H9 (cell line): Measurements from ENCODE around the gene AGPAT1. TPM values are rescaled to one million over a fixed set of nuclear protein-coding genes. Genes with fewer than 3 reads are reported as not detected.

Experiments
- DNase-seq: peaks from one replicate; pipeline ENCODE4 v3.0.0-alpha.2; 2017
- H2AFZ ChIP-seq: one replicate; pipeline ENCODE4 v1.6.1; 2013; ENCODE audit warnings: mild to moderate bottlenecking, low read length, control low read depth, moderate library complexity
- H2AK5ac ChIP-seq: 2 replicates; pipeline ENCODE4 v1.6.1; 2013; ENCODE audit warnings: low read length, control low read depth, mixed read lengths; ENCODE audit not compliant: insufficient read length
- H2BK120ac ChIP-seq: one replicate; pipeline ENCODE4 v1.6.1; 2013; ENCODE audit warnings: low read depth, mild to moderate bottlenecking, low read length, control low read depth, inconsistent platforms; ENCODE audit not compliant: poor library complexity, severe bottlenecking
- H2BK12ac ChIP-seq: 2 replicates; pipeline ENCODE4 v1.6.1; 2013; ENCODE audit warnings: low read length, control low read depth, mixed read lengths, low read depth; ENCODE audit not compliant: insufficient read length
- H2BK15ac ChIP-seq: 2 replicates; pipeline ENCODE4 v1.6.1; 2013; ENCODE audit warnings: low read depth, low read length, control low read depth
- H2BK20ac ChIP-seq: one replicate; pipeline ENCODE4 v1.6.1; 2013; ENCODE audit warnings: low read depth, mild to moderate bottlenecking, low read length, control low read depth, inconsistent platforms; ENCODE audit not compliant: poor library complexity, severe bottlenecking
- H2BK5ac ChIP-seq: 2 replicates; pipeline ENCODE4 v1.6.1; 2013; ENCODE audit warnings: low read length, control low read depth, mixed read lengths; ENCODE audit not compliant: insufficient read length
- H3K14ac ChIP-seq: 2 replicates; pipeline ENCODE4 v1.6.1; 2013; ENCODE audit warnings: low read length, control low read depth; ENCODE audit not compliant: insufficient read depth
- H3K18ac ChIP-seq: 2 replicates; pipeline ENCODE4 v1.6.1; 2013; ENCODE audit warnings: low read depth, mild to moderate bottlenecking, mixed read lengths, low read length, control low read depth; ENCODE audit not compliant: insufficient read length
- H3K23ac ChIP-seq: 2 replicates; pipeline ENCODE4 v1.6.1; 2013; ENCODE audit warnings: low read length, control low read depth, mixed read lengths, low read depth; ENCODE audit not compliant: insufficient read length
- H3K23me2 ChIP-seq: 2 replicates; pipeline ENCODE4 v1.6.1; 2013; ENCODE audit warnings: low read depth, mild to moderate bottlenecking, mixed read lengths, low read length, control low read depth; ENCODE audit not compliant: insufficient read length, poor library complexity, severe bottlenecking
- H3K27ac ChIP-seq: 2 replicates; pipeline ENCODE4 v1.5.1; 2013; ENCODE audit warnings: low read length, control low read depth, mixed read lengths, low read depth; ENCODE audit not compliant: insufficient read length
- H3K27me3 ChIP-seq: 2 replicates; pipeline ENCODE4 v1.6.1; 2013; ENCODE audit warnings: low read length, control low read depth, inconsistent platforms; ENCODE audit not compliant: insufficient read depth
- H3K4ac ChIP-seq: 2 replicates; pipeline ENCODE4 v1.6.1; 2013; ENCODE audit warnings: low read depth, mild to moderate bottlenecking, control low read depth, inconsistent platforms, low read length, moderate library complexity
- H3K4me1 ChIP-seq: 2 replicates; pipeline ENCODE4 v1.6.1; 2013; ENCODE audit warnings: low read length, control low read depth, inconsistent platforms; ENCODE audit not compliant: insufficient read depth
- H3K4me2 ChIP-seq: 2 replicates; pipeline ENCODE4 v1.6.1; 2013; ENCODE audit warnings: low read length, control low read depth, mixed read lengths; ENCODE audit not compliant: insufficient read length, insufficient read depth
- H3K56ac ChIP-seq: 2 replicates; pipeline ENCODE4 v1.6.1; 2013; ENCODE audit warnings: low read depth, mild to moderate bottlenecking, mixed read lengths, low read length, control low read depth; ENCODE audit not compliant: insufficient read length
- H3K79me1 ChIP-seq: 2 replicates; pipeline ENCODE4 v1.6.1; 2013; ENCODE audit warnings: low read depth, mild to moderate bottlenecking, moderate library complexity, low read length, control low read depth, inconsistent platforms; ENCODE audit not compliant: insufficient read depth, poor library complexity, severe bottlenecking
- H3K79me2 ChIP-seq: 2 replicates; pipeline ENCODE4 v1.6.1; 2013; ENCODE audit warnings: low read length, control low read depth, inconsistent platforms; ENCODE audit not compliant: insufficient read depth
- H3K9ac ChIP-seq: 2 replicates; pipeline ENCODE4 v1.6.1; 2013; ENCODE audit warnings: low read length, control low read depth, mixed read lengths; ENCODE audit not compliant: insufficient read length; ENCODE audit errors: extremely low read depth
- H3K9me3 ChIP-seq: one replicate; pipeline ENCODE4 v1.6.1; 2013; ENCODE audit warnings: low read depth, low read length, inconsistent platforms; ENCODE audit not compliant: control insufficient read depth
- H3T11ph ChIP-seq: one replicate; pipeline ENCODE4 v1.6.1; 2013; ENCODE audit warnings: mild to moderate bottlenecking, low read length, control low read depth, inconsistent platforms
- H4K20me1 ChIP-seq: one replicate; pipeline ENCODE4 v1.6.1; 2013; ENCODE audit not compliant: control insufficient read depth, insufficient read length, insufficient read depth
- H4K5ac ChIP-seq: 2 replicates; pipeline ENCODE4 v1.6.1; 2013; ENCODE audit warnings: low read depth, mild to moderate bottlenecking, mixed read lengths, low read length, control low read depth; ENCODE audit not compliant: insufficient read length
- H4K8ac ChIP-seq: replicated peaks from 2 replicates; pipeline ENCODE4 v1.6.1; 2013; ENCODE audit warnings: low read length, control low read depth, mixed read lengths, low read depth; ENCODE audit not compliant: insufficient read length
- H4K91ac ChIP-seq: 2 replicates; pipeline ENCODE4 v1.6.1; 2013; ENCODE audit warnings: low read depth, mild to moderate bottlenecking, moderate library complexity, mixed read lengths, low read length, control low read depth; ENCODE audit not compliant: insufficient read length
- H3K27ac Mint-ChIP-seq, 3 experiments: 2 replicates in 2 of 3; 3 replicates in 1 of 3; pipeline ENCODE4 v1.8.0; 2020 to 2021; ENCODE audit warnings: mixed read lengths in 3 of 3, mild to moderate bottlenecking in 1 of 3, moderate library complexity in 1 of 3
- H3K27me3 Mint-ChIP-seq: 2 replicates; pipeline ENCODE4 v1.8.0; 2021; ENCODE audit warnings: low read depth, mild to moderate bottlenecking, moderate library complexity, mixed read lengths
- H3K36me3 Mint-ChIP-seq, 3 experiments: 2 replicates in 2 of 3; 3 replicates in 1 of 3; pipeline ENCODE4 v1.8.0; 2020 to 2021; ENCODE audit warnings: low read depth in 3 of 3, mixed read lengths in 3 of 3; ENCODE audit not compliant: insufficient read depth in 1 of 3
- H3K4me1 Mint-ChIP-seq, 2 experiments: 2 replicates each; pipeline ENCODE4 v1.8.0; 2020; ENCODE audit warnings: mixed read lengths in 2 of 2
- H3K4me3 Mint-ChIP-seq, 2 experiments: 2 replicates in 1 of 2; 3 replicates in 1 of 2; pipeline ENCODE4 v1.8.0; 2020 to 2021; ENCODE audit warnings: mild to moderate bottlenecking in 2 of 2, mixed read lengths in 2 of 2, moderate library complexity in 1 of 2
- H3K9me3 Mint-ChIP-seq, 2 experiments: 2 replicates in 1 of 2; 3 replicates in 1 of 2; pipeline ENCODE4 v1.8.0; 2020; ENCODE audit warnings: mild to moderate bottlenecking in 2 of 2, mixed read lengths in 2 of 2, moderate library complexity in 1 of 2
- CTCF ChIP-seq: fragments of 200-600 bp; sonication (generic); conservative IDR thresholded peaks from 3 replicates; pipeline ENCODE4 v1.8.0; 2021; ENCODE audit warnings: antibody characterized with exemption, mild to moderate bottlenecking
- WGBS: extraction: QIAGEN DNeasy Blood & Tissue Kit; methylation state at CpG from one replicate; pipeline ENCODE4 v1.1.7; 2013; ENCODE audit warnings: missing lambda C conversion rate, low lambda C conversion rate, mixed read lengths; ENCODE audit not compliant: insufficient read length; ENCODE audit errors: extremely low coverage; 5-methylcytosine and 5-hydroxymethylcytosine counted together
- total RNA-seq: library from RNA; stranded (reverse); gene quantifications from 2 replicates; pipeline ENCODE4 v1.2.1, GENCODE V29; 2021

Gene AGPAT1
- total RNA-seq, 1 experiment from 2014 or later, result 89.5 TPM

- Histone ChIP-seq H2BK15ac (no peak within 1 kb of the TSS), H3K23me2 (peaks cover 41% of the 10 kb centered on the region), H2BK5ac (no peak within 1 kb of the TSS), H2BK12ac (no peak within 1 kb of the TSS), H2BK20ac (no peak within 1 kb of the TSS), H3K9ac (no peak within 1 kb of the TSS), H3K79me1 (no peaks in the 10 kb centered on the region), H3T11ph (no peak within 1 kb of the TSS), H3K79me2 (no peaks in the 10 kb centered on the region; the same call in 1 of the 2 replicates), H3K4me2 (peak within 1 kb of the TSS; percentile 81), H4K91ac (no peak within 1 kb of the TSS), H4K20me1 (no peaks in the 10 kb centered on the region), H3K14ac (no peak within 1 kb of the TSS), H2BK120ac (no peak within 1 kb of the TSS), H3K27ac (no peak within 1 kb of the TSS), H4K8ac (no peak within 1 kb of the TSS), H3K56ac (no peak within 1 kb of the TSS), H3K4ac (no peak within 1 kb of the TSS), H3K9me3 (no peaks in the 10 kb centered on the region), H2AFZ (no peak within 1 kb of the TSS), H3K27me3 (no peaks in the 10 kb centered on the region; the same call in 1 of the 2 replicates), H4K5ac (no peak within 1 kb of the TSS), H3K23ac (no peak within 1 kb of the TSS), H2AK5ac (no peak within 1 kb of the TSS), H3K4me1 (peaks cover 4% of the 10 kb centered on the region), H3K18ac (no peak within 1 kb of the TSS)
- H3K4me1 Mint-ChIP-seq, result peaks cover 35 to 56% of the 10 kb centered on the region in 2 experiments
- no peak for TF ChIP-seq CTCF
- WGBS, result no CpG with 5 or more reads among the region's 24 CpGs
- H3K36me3 Mint-ChIP-seq, result peaks cover 11 to 18% (median 15%) of the 10 kb centered on the region in 3 experiments; a peak in 6 of 7 replicates
- H3K4me3 Mint-ChIP-seq, result peak within 1 kb of the TSS; percentile 97 to 98
- peak within 1 kb of the TSS in 2 of 3 experiments; percentile 99; a peak in 4 of 7 replicates for H3K27ac Mint-ChIP-seq
- peaks cover 4% of the 10 kb centered on the region for H3K27me3 Mint-ChIP-seq
- H3K9me3 Mint-ChIP-seq, result no peaks in the 10 kb centered on the region; a peak in 1 of 5 replicates
- no peak for DNase-seq
Measured at GRCh38 chr6:32151863-32152768, 23.8 kb downstream of the AGPAT1 start, which contains the start of gene PRRT1. TSS of gene PRRT1 (minus strand) at chr6:32151939. CDS start at chr6:32151827, 112 bp downstream.
